SK-N-SH treated with all-trans-retinoic acid at 6 μM for 48 hours (cell line): ENCODE measurements around the gene MAP3K3.

Experiments
- ATAC-seq: fragments of 200-7000 bp; cut with Tn5 transposase; 3 replicates; pipeline ENCODE4 v1.9.1; 2020; ENCODE audit warnings: mild to moderate bottlenecking, moderate library complexity
- ARNTL ChIP-seq: fragments of 450-650 bp; formaldehyde crosslinking; IDR thresholded peaks from 2 replicates; pipeline ENCODE4 v1.5.0; 2020; ENCODE audit warnings: low read depth, mild to moderate bottlenecking, moderate library complexity, borderline replicate concordance
- CSDC2 ChIP-seq: fragments of 250-450 bp; sonication (Bioruptor Pico); IDR thresholded peaks from 2 replicates; pipeline ENCODE4 v1.5.0; 2020; ENCODE audit warnings: mild to moderate bottlenecking, moderate library complexity
- ESRRG ChIP-seq: fragments of 250-450 bp; sonication (Bioruptor Pico); IDR thresholded peaks from 2 replicates; pipeline ENCODE4 v1.6.1; 2021; ENCODE audit warnings: mild to moderate bottlenecking
- GLIS3 ChIP-seq: fragments of 250-450 bp; sonication (Bioruptor Pico); IDR thresholded peaks from 2 replicates; pipeline ENCODE4 v1.5.0; 2020; ENCODE audit warnings: mild to moderate bottlenecking, moderate library complexity
- ISL1 ChIP-seq: fragments of 250-450 bp; sonication (Bioruptor Pico); IDR thresholded peaks from 2 replicates; pipeline ENCODE4 v2.1.2; 2022; ENCODE audit warnings: mild to moderate bottlenecking, moderate library complexity
- OSR1 ChIP-seq: fragments of 250-450 bp; sonication (Bioruptor Pico); IDR thresholded peaks from 2 replicates; pipeline ENCODE4 v1.8.0; 2022; ENCODE audit warnings: moderate library complexity, mild to moderate bottlenecking, inconsistent platforms
- PPARA ChIP-seq: fragments of 250-450 bp; sonication (Bioruptor Pico); IDR thresholded peaks from 2 replicates; pipeline ENCODE4 v1.5.0; 2020; ENCODE audit warnings: mild to moderate bottlenecking, borderline replicate concordance
- RARB ChIP-seq: fragments of 250-450 bp; sonication (Bioruptor Pico); IDR thresholded peaks from 2 replicates; pipeline ENCODE4 v1.8.0; 2021; ENCODE audit warnings: mild to moderate bottlenecking, moderate library complexity
- SNAI2 ChIP-seq: fragments of 250-450 bp; sonication (Bioruptor Pico); IDR thresholded peaks from 2 replicates; pipeline ENCODE4 v1.5.0; 2020; ENCODE audit warnings: mild to moderate bottlenecking, moderate library complexity
- ZC3H10 ChIP-seq: fragments of 250-450 bp; sonication (Bioruptor Pico); IDR thresholded peaks from 2 replicates; pipeline ENCODE4 v1.5.1; 2021; ENCODE audit warnings: mild to moderate bottlenecking, moderate library complexity
- ZFP30 ChIP-seq: fragments of 450-650 bp; formaldehyde crosslinking; IDR thresholded peaks from 2 replicates; pipeline ENCODE4 v1.5.0; 2022; ENCODE audit warnings: mild to moderate bottlenecking, moderate library complexity
- ZNF565 ChIP-seq: fragments of 450-650 bp; formaldehyde crosslinking; conservative IDR thresholded peaks from 2 replicates; pipeline ENCODE4 v1.5.0; 2020; ENCODE audit warnings: low read depth, mild to moderate bottlenecking, moderate library complexity
- ZNF70 ChIP-seq: fragments of 450-650 bp; formaldehyde crosslinking; IDR thresholded peaks from 2 replicates; pipeline ENCODE4 v1.5.0; 2020; ENCODE audit warnings: mild to moderate bottlenecking, moderate library complexity
- ZNF8 ChIP-seq: fragments of 450-650 bp; formaldehyde crosslinking; IDR thresholded peaks from 2 replicates; pipeline ENCODE4 v1.5.0; 2020; ENCODE audit warnings: mild to moderate bottlenecking, moderate library complexity
- TF ChIP-seq, protein P1 (sequence below): fragments of 250-450 bp; sonication (Bioruptor Pico); IDR thresholded peaks from 2 replicates; pipeline ENCODE4 v1.5.1; 2020; ENCODE audit warnings: low read depth, mild to moderate bottlenecking, moderate library complexity
- TF ChIP-seq, protein P2 (sequence below): fragments of 250-450 bp; sonication (Bioruptor Pico); IDR thresholded peaks from 2 replicates; pipeline ENCODE4 v1.5.0; 2020; ENCODE audit warnings: mild to moderate bottlenecking, moderate library complexity
- TF ChIP-seq, protein P3 (sequence below): fragments of 250-450 bp; sonication (Bioruptor Pico); IDR thresholded peaks from 2 replicates; pipeline ENCODE4 v1.8.0; 2020; ENCODE audit warnings: mild to moderate bottlenecking, moderate library complexity, borderline replicate concordance
- TF ChIP-seq, protein P4 (sequence below): fragments of 250-450 bp; sonication (Bioruptor Pico); IDR thresholded peaks from 2 replicates; pipeline ENCODE4 v1.5.1; 2021; ENCODE audit warnings: mild to moderate bottlenecking, moderate library complexity

Gene MAP3K3

DNA sequence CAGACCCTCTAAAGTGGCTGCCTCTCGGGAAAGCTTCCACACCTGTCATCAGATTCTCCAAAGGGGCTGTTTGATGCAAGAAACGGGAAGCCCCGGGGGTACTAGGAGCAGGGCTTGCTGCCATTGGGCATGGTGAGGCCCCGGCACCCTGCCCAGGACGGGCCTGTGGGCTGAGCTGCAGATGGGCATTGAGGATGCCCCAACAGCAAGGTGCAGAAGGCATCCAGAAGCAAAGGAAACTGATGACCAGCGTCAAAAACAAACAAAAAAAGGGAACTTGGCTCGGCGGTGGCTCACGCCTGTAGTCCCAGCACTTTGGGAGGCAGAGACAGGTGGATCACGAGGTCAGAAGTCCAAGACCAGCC, 79.2 kb downstream of the MAP3K3 start:
- TF ChIP-seq, protein P1, sequence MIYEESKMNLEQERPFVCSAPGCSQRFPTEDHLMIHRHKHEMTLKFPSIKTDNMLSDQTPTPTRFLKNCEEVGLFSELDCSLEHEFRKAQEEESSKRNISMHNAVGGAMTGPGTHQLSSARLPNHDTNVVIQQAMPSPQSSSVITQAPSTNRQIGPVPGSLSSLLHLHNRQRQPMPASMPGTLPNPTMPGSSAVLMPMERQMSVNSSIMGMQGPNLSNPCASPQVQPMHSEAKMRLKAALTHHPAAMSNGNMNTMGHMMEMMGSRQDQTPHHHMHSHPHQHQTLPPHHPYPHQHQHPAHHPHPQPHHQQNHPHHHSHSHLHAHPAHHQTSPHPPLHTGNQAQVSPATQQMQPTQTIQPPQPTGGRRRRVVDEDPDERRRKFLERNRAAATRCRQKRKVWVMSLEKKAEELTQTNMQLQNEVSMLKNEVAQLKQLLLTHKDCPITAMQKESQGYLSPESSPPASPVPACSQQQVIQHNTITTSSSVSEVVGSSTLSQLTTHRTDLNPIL (CRISPR knock-in tag), result no peak
- TF ChIP-seq, protein P2, sequence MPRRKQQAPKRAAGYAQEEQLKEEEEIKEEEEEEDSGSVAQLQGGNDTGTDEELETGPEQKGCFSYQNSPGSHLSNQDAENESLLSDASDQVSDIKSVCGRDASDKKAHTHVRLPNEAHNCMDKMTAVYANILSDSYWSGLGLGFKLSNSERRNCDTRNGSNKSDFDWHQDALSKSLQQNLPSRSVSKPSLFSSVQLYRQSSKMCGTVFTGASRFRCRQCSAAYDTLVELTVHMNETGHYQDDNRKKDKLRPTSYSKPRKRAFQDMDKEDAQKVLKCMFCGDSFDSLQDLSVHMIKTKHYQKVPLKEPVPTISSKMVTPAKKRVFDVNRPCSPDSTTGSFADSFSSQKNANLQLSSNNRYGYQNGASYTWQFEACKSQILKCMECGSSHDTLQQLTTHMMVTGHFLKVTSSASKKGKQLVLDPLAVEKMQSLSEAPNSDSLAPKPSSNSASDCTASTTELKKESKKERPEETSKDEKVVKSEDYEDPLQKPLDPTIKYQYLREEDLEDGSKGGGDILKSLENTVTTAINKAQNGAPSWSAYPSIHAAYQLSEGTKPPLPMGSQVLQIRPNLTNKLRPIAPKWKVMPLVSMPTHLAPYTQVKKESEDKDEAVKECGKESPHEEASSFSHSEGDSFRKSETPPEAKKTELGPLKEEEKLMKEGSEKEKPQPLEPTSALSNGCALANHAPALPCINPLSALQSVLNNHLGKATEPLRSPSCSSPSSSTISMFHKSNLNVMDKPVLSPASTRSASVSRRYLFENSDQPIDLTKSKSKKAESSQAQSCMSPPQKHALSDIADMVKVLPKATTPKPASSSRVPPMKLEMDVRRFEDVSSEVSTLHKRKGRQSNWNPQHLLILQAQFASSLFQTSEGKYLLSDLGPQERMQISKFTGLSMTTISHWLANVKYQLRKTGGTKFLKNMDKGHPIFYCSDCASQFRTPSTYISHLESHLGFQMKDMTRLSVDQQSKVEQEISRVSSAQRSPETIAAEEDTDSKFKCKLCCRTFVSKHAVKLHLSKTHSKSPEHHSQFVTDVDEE (CRISPR knock-in tag), result no peak
- TF ChIP-seq, all 23 proteins: peak for 0
- no peak for ATAC-seq

DNA sequence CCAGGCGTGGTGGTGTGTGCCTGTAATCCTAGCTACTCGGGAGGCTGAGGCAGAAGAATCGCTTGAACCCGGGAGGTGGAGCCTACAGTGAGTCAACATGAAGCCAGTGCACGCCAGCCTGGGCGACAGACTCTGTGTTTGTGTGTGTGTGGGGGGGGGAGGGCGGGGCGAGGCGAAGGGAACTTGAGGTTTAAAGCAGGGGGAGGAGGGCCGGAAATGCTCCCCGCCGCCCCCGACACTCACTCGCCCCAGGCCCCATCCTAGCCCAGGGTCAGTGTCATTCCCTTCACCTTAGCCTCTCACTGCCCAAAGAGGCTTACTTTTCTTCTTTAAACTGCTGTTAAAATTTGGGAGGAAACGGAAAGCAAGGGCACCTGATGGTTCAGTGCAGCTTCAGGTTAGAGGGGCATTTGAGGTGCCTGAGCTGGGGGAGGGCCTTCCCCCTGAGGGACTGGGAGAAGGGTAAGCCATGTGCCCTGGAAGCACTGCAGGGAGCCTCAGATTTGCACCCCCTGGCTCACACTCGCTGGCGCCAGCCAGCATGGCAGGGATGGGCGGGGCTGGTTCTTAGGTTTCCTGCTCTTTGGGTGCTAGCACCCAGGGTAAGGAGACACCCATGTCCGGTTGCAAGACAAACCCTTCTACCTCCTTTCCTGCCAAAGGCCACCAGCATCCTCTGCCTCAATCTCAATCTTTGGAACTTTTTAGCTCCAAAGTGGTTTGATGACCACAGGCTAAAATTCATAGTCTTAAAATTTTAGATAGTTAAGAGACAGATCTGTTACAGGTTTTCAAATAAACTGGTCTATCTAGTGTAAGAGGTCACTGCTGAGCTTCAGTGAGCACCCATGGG, 79.9 kb downstream of the MAP3K3 start:
- ATAC-seq, result no peak
- TF ChIP-seq ARNTL (CRISPR knock-in tag) (no peak), ISL1 (CRISPR knock-in tag) (no peak), ZC3H10 (CRISPR knock-in tag) (no peak), RARB (CRISPR knock-in tag) (no peak), OSR1 (no peak), SNAI2 (CRISPR knock-in tag) (no peak), ZNF8 (no peak), ZNF70 (CRISPR knock-in tag) (no peak), PPARA (CRISPR knock-in tag) (no peak), GLIS3 (CRISPR knock-in tag) (no peak), ESRRG (CRISPR knock-in tag) (no peak), ZFP30 (CRISPR knock-in tag) (no peak)
- TF ChIP-seq, protein P3, sequence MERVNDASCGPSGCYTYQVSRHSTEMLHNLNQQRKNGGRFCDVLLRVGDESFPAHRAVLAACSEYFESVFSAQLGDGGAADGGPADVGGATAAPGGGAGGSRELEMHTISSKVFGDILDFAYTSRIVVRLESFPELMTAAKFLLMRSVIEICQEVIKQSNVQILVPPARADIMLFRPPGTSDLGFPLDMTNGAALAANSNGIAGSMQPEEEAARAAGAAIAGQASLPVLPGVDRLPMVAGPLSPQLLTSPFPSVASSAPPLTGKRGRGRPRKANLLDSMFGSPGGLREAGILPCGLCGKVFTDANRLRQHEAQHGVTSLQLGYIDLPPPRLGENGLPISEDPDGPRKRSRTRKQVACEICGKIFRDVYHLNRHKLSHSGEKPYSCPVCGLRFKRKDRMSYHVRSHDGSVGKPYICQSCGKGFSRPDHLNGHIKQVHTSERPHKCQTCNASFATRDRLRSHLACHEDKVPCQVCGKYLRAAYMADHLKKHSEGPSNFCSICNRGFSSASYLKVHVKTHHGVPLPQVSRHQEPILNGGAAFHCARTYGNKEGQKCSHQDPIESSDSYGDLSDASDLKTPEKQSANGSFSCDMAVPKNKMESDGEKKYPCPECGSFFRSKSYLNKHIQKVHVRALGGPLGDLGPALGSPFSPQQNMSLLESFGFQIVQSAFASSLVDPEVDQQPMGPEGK (CRISPR knock-in tag), result no peak
- TF ChIP-seq, protein P2 (CRISPR knock-in tag), result no peak
- TF ChIP-seq, protein P1 (CRISPR knock-in tag), result no peak

DNA sequence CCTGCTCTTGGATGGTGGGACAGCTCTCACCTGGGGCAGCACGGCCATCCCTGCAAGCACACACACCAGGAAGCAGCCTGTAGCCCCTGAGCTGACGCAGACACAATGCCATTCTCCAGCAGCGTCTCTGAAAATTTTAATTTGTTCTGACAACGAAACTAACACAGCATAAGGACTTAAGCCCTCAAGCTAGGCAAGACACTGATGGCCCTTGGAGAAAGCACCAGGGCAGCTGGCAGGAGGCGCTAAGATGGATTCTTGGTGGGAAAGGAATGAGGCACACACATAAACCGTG, 80.5 kb downstream of the MAP3K3 start:
- ATAC-seq, result no peak
- TF ChIP-seq CSDC2 (CRISPR knock-in tag), result no peak
- TF ChIP-seq SNAI2 (CRISPR knock-in tag), result no peak
- no peak for TF ChIP-seq PPARA (CRISPR knock-in tag)
- TF ChIP-seq ZC3H10 (CRISPR knock-in tag), result no peak
- TF ChIP-seq ZNF8, result no peak
- TF ChIP-seq ZFP30 (CRISPR knock-in tag), result no peak
- TF ChIP-seq OSR1, result no peak
- no peak for TF ChIP-seq ZNF565 (CRISPR knock-in tag)
- TF ChIP-seq, protein P4, sequence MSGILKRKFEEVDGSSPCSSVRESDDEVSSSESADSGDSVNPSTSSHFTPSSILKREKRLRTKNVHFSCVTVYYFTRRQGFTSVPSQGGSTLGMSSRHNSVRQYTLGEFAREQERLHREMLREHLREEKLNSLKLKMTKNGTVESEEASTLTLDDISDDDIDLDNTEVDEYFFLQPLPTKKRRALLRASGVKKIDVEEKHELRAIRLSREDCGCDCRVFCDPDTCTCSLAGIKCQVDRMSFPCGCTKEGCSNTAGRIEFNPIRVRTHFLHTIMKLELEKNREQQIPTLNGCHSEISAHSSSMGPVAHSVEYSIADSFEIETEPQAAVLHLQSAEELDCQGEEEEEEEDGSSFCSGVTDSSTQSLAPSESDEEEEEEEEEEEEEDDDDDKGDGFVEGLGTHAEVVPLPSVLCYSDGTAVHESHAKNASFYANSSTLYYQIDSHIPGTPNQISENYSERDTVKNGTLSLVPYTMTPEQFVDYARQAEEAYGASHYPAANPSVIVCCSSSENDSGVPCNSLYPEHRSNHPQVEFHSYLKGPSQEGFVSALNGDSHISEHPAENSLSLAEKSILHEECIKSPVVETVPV, result no peak
- no peak for TF ChIP-seq ZNF70 (CRISPR knock-in tag)
- no peak for TF ChIP-seq RARB (CRISPR knock-in tag)
